ENCODE measurements around the gene PMFBP1.

GRCh38 chr16:72166954-72167561, 4.9 kb downstream of the PMFBP1 start:
- TF ChIP-seq CTCF (conservative IDR thresholded peaks at IDR 0.05; ENCODE audit: low read length) (no peak), EZH2phosphoT487 (IDR thresholded peaks at IDR 0.05; ENCODE audit: borderline replicate concordance, low read depth, low read length) (no peak)

Data from OCI-LY7 (cell line).